Stomach (tissue), 8 donors: ENCODE measurements around the gene LZTR1. TPM values are rescaled to one million over a fixed set of nuclear protein-coding genes. Genes with fewer than 3 reads are reported as not detected.

ENCODE experiments used
- polyA plus RNA-seq, 3 donors: library from polyadenylated mRNA; stranded (reverse); fragments of 200-250 nt; gene quantifications; one replicate each; pipeline ENCODE4 v1.2.3, GENCODE V29; 2013
- small RNA-seq, 4 donors: library from RNA; depleted of rRNA; stranded (forward); fragments of <200 nt; gene quantifications; one replicate each; pipeline ENCODE3, GENCODE V24; 2016
- total RNA-seq, 5 donors: library from RNA; depleted of rRNA; stranded (reverse); fragments of >200 nt; gene quantifications; one replicate each; pipeline versions ENCODE4 v1.1.0 to v1.2.3, GENCODE V29; 2014 to 2016
- donor health status: healthy with polysubstance abuse.
- donor health status: Bipolar disorder and iron deficiency.
- donor health status: healthy.

LZTR1 gene
- total and polyA plus RNA-seq, 8 donors, result 13.7 to 148 (median 29.5) TPM

Small RNAs within 50 kb of the gene (small RNA-seq; reads per million reads assigned to genes)
- gene MIR649, result 0 reads per million in 4 donors

Other genes with a start within 250 kb of the LZTR1 start
- gene SERPIND1, start 208.2 kb upstream of the LZTR1 start, total RNA-seq, result under 1 TPM in 1 of 5 donors, not detected in 4; 0.55 TPM
- gene SERPIND1, start 208.2 kb upstream of the LZTR1 start, polyA plus RNA-seq, result under 1 TPM in 2 of 3 donors, not detected in 1; 0.10 to 0.46 TPM
- gene PI4KA, start 123.5 kb upstream of the LZTR1 start, total RNA-seq, result 100 to 1,000 TPM in 1 of 5 donors, 10 to 100 TPM in 4; 37.3 to 174 (median 91.9) TPM
- gene PI4KA, start 123.5 kb upstream of the LZTR1 start, polyA plus RNA-seq, result 10 to 100 TPM; 22.7 to 33.0 (median 25.1) TPM
- 10 to 100 TPM in 4 of 5 donors, 1 to 10 TPM in 1; 8.8 to 22.8 (median 11.1) TPM for gene SNAP29, start 123.3 kb upstream of the LZTR1 start, total RNA-seq
- 10 to 100 TPM; 16.7 to 24.0 (median 17.1) TPM for gene SNAP29, start 123.3 kb upstream of the LZTR1 start, polyA plus RNA-seq
- 10 to 100 TPM; 17.0 to 60.3 (median 26.3) TPM for gene CRKL, start 64.9 kb upstream of the LZTR1 start, total RNA-seq
- 10 to 100 TPM; 11.6 to 12.5 (median 11.7) TPM for gene CRKL, start 64.9 kb upstream of the LZTR1 start, polyA plus RNA-seq
- gene AIFM3, start 15.0 kb upstream of the LZTR1 start, total RNA-seq, result 100 to 1,000 TPM in 1 of 5 donors, under 1 TPM in 1, not detected in 3; 0.55 to 157 TPM
- gene AIFM3, start 15.0 kb upstream of the LZTR1 start, polyA plus RNA-seq, result 1 to 10 TPM in 2 of 3 donors, under 1 TPM in 1; 0.75 to 4.1 (median 2.1) TPM
- 10 to 100 TPM in 4 of 5 donors, 1 to 10 TPM in 1; 5.8 to 57.2 (median 17.4) TPM for gene THAP7, start 19.8 kb downstream of the LZTR1 start, total RNA-seq
- 10 to 100 TPM; 39.6 to 45.1 (median 44.7) TPM for gene THAP7, start 19.8 kb downstream of the LZTR1 start, polyA plus RNA-seq
- under 1 TPM in 1 of 5 donors, not detected in 4; 0.55 TPM for gene P2RX6, start 32.9 kb downstream of the LZTR1 start, total RNA-seq
- gene P2RX6, start 32.9 kb downstream of the LZTR1 start, polyA plus RNA-seq, result under 1 TPM in 2 of 3 donors, not detected in 1; 0.10 to 0.31 TPM
- gene SLC7A4, start 50.3 kb downstream of the LZTR1 start, total RNA-seq, result under 1 TPM in 1 of 5 donors, not detected in 4; 0.18 TPM
- gene SLC7A4, start 50.3 kb downstream of the LZTR1 start, polyA plus RNA-seq, result 1 to 10 TPM in 1 of 3 donors, under 1 TPM in 1, not detected in 1; 0.12 to 1.0 TPM
- not detected for gene LRRC74B, start 63.6 kb downstream of the LZTR1 start, total RNA-seq
- not detected for gene LRRC74B, start 63.6 kb downstream of the LZTR1 start, polyA plus RNA-seq